Choroid plexus epithelial cell (primary cell): ENCODE results near the gene ADISSP.

Experiments
- DNase-seq: peaks from one replicate; pipeline ENCODE4 v3.0.0-alpha.2; 2010; ENCODE audit warnings: low read depth
- H3K4me3 ChIP-seq: 2 replicates; pipeline ENCODE4 v1.5.1; 2011; ENCODE audit warnings: low read depth, mild to moderate bottlenecking, control low read depth, low read length, moderate library complexity
- CTCF ChIP-seq: conservative IDR thresholded peaks from 2 replicates; pipeline ENCODE4 v1.5.1; 2011; ENCODE audit warnings: low read depth, mild to moderate bottlenecking, control low read depth, inconsistent platforms, low read length, moderate library complexity

ADISSP gene

GRCh38 chr20:3741836-3742458 is 25.6 kb downstream of the ADISSP start:
- no peak overlapping the region for H3K4me3 ChIP-seq
- DNase-seq: no peak
- TF ChIP-seq CTCF: no peak

- no peak for TF ChIP-seq CTCF
- DNase-seq: no peak
- H3K4me3 ChIP-seq: no peak overlapping the region
Observed at GRCh38 chr20:3740615-3741301, 26.8 kb downstream of the ADISSP start.

GRCh38 chr20:3739926-3740451 is 27.6 kb downstream of the ADISSP start:
- no peak overlapping the region for H3K4me3 ChIP-seq
- DNase-seq: no peak
- no peak for TF ChIP-seq CTCF

- TF ChIP-seq CTCF: no peak
- DNase-seq: no peak
- H3K4me3 ChIP-seq: no peak overlapping the region
Observed at GRCh38 chr20:3739054-3739925, 28.3 kb downstream of the ADISSP start.

GRCh38 chr20:3738111-3739053 is 29.2 kb downstream of the ADISSP start:
- peak; percentile 45 for DNase-seq
- no peak overlapping the region for H3K4me3 ChIP-seq
- TF ChIP-seq CTCF: no peak

GRCh38 chr20:3735768-3736167 is 31.8 kb downstream of the ADISSP start:
- TF ChIP-seq CTCF: no peak
- DNase-seq: no peak
- H3K4me3 ChIP-seq: no peak overlapping the region
